Mucosa of descending colon (tissue), 3 donors: ENCODE results near the gene TEAD4. TPM values are rescaled to one million over a fixed set of nuclear protein-coding genes. Genes with fewer than 3 reads are reported as not detected.

Source experiments
- ATAC-seq: fragments of 200-7000 bp; cut with Tn5 transposase; one replicate; pipeline ENCODE4 v1.9.1; 2020; ENCODE audit warnings: mild to moderate bottlenecking, moderate library complexity
- DNase-seq, 3 donors: peaks; one replicate each; pipeline ENCODE4 v3.0.0-alpha.2; 2020
- H3K36me3 ChIP-seq: fragments of 200-600 bp; one replicate; pipeline ENCODE4 v1.8.0; 2021; ENCODE audit warnings: low read depth, mild to moderate bottlenecking
- H3K4me1 ChIP-seq: fragments of 200-600 bp; one replicate; pipeline ENCODE4 v1.8.0; 2021; ENCODE audit warnings: low read depth, mild to moderate bottlenecking
- H3K4me3 ChIP-seq: fragments of 200-600 bp; one replicate; pipeline ENCODE4 v1.8.0; 2021; ENCODE audit warnings: mild to moderate bottlenecking
- H3K9me3 ChIP-seq: fragments of 200-600 bp; one replicate; pipeline ENCODE4 v1.8.0; 2021; ENCODE audit warnings: mild to moderate bottlenecking
- intact Hi-C, 2 donors: fragments of 100-400 bp; cut with DNase I in 1 of 2; cut with micrococcal nuclease in 1 of 2; formaldehyde crosslinking; loops; one replicate each; pipeline versions ENCODE4 v1.11.0 to v1.11.1; 2022; cut with DNase I, micrococcal nuclease
- total RNA-seq, 3 donors: library from RNA; stranded (reverse); fragmentation: NEBNext Ultra II Directional in 2 of 3; extraction: Animal tissue kit (Norgen Biotek cat#: 25700) in 2 of 3; gene quantifications; one replicate each; pipeline versions ENCODE4 v1.2.1 to v1.2.4, GENCODE V29; 2021 to 2023
- TF ChIP-seq, protein P1 (sequence below): fragments of 200-600 bp; IDR thresholded peaks from one replicate; pipeline ENCODE4 v1.8.0; 2022; ENCODE audit warnings: antibody characterized with exemption, mild to moderate bottlenecking
- donor health status: DM: no; HTN: no; CAD: no; lungs with moderate emphysema.
- donor health status: DM: no; HTN: no; CAD: no.
- donor health status: DM: no; HTN: yes; CAD: no.

Gene TEAD4
- total RNA-seq, 3 donors from 2014 or later, result 4.6 to 11.3 (median 6.5) TPM

DNA sequence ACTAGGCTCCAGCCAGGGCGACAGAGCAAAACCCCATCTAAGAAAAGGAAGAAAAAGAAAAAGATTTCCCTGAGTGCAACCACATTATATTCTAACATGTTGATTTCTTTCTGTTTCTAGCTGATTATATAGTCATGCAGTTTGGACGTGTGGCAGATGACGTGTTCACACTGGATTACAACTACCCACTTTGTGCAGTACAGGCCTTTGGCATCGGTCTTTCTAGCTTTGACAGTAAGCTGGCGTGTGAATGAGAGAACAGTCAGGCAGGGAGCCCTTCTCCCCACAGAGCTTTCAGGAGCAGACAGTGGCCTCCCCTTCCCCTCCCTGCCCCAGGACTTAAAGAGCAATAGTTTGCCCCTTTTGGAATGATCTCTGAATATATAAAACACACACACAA lies 20.0 kb upstream of the TEAD4 start:
- Histone ChIP-seq H3K36me3 (no peaks in the 10 kb centered on the region), H3K4me1 (no peaks in the 10 kb centered on the region), H3K4me3 (no peak overlapping the region), H3K9me3 (no peaks in the 10 kb centered on the region)
- no peak for DNase-seq
- TF ChIP-seq, protein P1, sequence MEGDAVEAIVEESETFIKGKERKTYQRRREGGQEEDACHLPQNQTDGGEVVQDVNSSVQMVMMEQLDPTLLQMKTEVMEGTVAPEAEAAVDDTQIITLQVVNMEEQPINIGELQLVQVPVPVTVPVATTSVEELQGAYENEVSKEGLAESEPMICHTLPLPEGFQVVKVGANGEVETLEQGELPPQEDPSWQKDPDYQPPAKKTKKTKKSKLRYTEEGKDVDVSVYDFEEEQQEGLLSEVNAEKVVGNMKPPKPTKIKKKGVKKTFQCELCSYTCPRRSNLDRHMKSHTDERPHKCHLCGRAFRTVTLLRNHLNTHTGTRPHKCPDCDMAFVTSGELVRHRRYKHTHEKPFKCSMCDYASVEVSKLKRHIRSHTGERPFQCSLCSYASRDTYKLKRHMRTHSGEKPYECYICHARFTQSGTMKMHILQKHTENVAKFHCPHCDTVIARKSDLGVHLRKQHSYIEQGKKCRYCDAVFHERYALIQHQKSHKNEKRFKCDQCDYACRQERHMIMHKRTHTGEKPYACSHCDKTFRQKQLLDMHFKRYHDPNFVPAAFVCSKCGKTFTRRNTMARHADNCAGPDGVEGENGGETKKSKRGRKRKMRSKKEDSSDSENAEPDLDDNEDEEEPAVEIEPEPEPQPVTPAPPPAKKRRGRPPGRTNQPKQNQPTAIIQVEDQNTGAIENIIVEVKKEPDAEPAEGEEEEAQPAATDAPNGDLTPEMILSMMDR, result no peak
- ATAC-seq, result no peak
- intact Hi-C loops, result no loop called here

DNA sequence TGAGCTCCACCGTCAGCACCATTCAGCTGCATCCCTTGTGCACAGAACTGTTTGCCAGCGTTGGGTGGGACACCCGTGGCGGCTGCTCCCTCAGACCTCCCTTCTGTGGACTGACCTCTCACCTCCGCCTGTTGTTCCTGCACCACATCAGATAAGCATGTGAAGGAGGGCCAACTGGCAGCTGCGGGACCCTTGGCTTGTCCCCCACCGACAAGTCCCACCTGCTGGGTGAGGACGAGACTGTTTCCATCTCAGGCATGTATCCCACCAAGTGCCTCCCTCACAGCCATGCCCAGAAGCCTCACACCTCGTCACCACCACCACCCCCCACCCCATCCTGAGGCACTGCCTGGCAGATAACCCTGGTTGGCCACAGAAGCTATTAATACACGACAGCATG lies 18.6 kb upstream of the TEAD4 start:
- Histone ChIP-seq H3K4me1 (no peaks in the 10 kb centered on the region), H3K9me3 (no peaks in the 10 kb centered on the region), H3K36me3 (no peaks in the 10 kb centered on the region), H3K4me3 (no peak overlapping the region)
- intact Hi-C loops, result no loop called here
- ATAC-seq (no peak), DNase-seq (no peak)
- TF ChIP-seq, protein P1, result no peak

DNA sequence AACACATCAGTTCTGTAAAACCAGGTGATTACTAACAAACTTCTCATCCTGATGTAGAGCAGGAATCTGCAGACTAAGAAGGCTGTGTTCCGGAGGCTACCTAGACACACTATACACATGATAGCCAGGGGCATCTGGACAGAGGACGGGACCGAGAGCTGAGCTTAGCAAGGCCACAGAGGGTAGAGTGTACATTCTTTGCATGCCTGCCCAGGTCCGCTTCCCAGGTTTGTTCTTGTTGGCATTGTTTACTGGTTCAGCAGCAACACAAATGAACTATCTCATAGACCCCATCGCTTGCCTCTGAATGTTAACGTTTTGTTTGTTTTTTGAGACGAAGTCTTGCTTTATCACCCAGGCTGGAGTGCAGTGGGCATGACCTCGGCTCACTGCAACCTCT lies 17.7 kb upstream of the TEAD4 start:
- TF ChIP-seq, protein P1, result no peak
- intact Hi-C loops, result no loop called here
- Histone ChIP-seq H3K4me1 (no peaks in the 10 kb centered on the region), H3K4me3 (no peak overlapping the region), H3K36me3 (no peaks in the 10 kb centered on the region), H3K9me3 (no peaks in the 10 kb centered on the region)
- ATAC-seq, result no peak
- no peak for DNase-seq

DNA sequence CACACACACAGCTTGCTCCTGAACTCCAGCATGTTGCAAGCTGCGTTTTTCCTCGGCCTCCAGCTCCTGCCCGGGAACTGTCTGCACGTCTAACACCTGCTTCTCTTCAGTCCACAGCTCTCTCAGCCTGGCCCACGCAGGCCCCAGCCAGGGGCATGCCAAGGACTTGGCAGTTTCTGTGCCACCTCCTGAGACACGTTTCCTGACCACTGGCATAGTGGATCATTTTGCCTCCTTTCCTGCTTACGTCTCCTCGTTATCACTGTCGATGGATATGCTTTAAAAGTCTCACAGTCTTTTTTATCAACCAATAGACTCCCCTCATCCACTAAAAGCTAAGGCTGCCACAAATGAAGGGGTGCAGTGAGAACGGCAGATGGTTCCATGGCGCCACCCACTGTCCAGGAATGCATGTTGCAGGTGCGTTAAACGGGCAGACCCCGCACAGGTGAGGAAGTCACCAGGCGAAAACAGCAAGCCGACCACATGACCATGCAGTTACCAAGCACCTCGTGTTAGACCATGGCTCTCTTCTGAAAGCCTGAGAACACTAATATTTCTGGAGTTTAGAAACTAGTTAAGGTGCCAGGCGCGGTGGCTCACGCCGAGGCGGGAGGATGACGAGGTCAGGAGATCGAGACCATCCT lies 14.7 kb upstream of the TEAD4 start:
- peak; percentile 91 for ATAC-seq
- DNase-seq, result peak; percentile 52 to 79 (median 66)
- no peak overlapping the region for H3K4me3 ChIP-seq
- no peaks in the 10 kb centered on the region for H3K4me1 ChIP-seq
- intact Hi-C loops, result no loop called here
- H3K9me3 ChIP-seq, result no peaks in the 10 kb centered on the region
- no peaks in the 10 kb centered on the region for H3K36me3 ChIP-seq
- TF ChIP-seq, protein P1, result peak; percentile 79

DNA sequence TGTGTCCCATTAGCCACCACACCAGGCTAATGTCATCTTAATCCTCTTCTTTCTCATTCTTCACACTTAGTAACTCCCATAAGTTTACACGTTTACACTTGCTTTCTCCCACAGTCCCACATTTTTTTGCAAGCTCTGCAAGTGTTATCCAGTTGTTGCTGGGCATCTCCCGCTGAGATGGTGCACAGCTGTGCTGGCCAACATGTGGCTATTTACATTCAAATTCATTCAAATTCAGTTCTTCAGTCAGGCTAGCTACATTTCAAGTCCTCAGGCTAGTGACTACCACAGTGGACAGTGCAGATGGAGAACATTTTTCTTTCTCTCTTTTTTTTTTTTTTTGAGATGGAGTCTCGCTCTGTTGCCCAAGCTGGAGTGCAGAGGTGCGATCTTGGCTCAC lies 9.8 kb upstream of the TEAD4 start:
- TF ChIP-seq, protein P1, result no peak
- no peaks in the 10 kb centered on the region for H3K9me3 ChIP-seq
- intact Hi-C loops, result no loop called here
- H3K4me3 ChIP-seq, result no peak overlapping the region
- H3K36me3 ChIP-seq, result no peaks in the 10 kb centered on the region
- DNase-seq (no peak), ATAC-seq (no peak)
- no peaks in the 10 kb centered on the region for H3K4me1 ChIP-seq

DNA sequence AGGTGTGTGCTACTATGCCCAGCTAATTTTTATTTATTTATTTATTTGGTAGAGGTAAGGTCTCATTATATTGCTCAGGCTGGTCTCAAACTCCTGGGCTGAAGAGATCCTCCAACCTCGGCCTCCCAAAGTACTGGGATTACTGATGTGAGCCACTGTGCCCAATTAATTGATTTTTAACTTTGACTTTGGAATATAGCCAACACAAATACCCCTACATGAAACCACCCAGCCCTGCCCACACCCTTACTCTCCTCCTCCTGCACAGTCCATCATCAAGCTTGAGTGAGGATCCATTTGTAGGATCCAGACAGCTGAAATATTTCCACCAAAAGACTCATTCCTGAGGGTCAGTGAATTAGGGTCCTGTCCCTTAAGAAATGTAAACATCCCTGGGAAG lies 3.3 kb upstream of the TEAD4 start:
- Histone ChIP-seq H3K9me3 (no peaks in the 10 kb centered on the region), H3K36me3 (no peaks in the 10 kb centered on the region), H3K4me3 (no peak overlapping the region), H3K4me1 (peaks cover 11% of the 10 kb centered on the region)
- TF ChIP-seq, protein P1, result no peak
- ATAC-seq (no peak), DNase-seq (no peak)
- intact Hi-C loops, result no loop called here
